ENCODE data around the gene KCNMA1.
A peak's percentile ranks its signal among the peaks of the same experiment; 100 is the strongest.

KCNMA1 gene

DNA sequence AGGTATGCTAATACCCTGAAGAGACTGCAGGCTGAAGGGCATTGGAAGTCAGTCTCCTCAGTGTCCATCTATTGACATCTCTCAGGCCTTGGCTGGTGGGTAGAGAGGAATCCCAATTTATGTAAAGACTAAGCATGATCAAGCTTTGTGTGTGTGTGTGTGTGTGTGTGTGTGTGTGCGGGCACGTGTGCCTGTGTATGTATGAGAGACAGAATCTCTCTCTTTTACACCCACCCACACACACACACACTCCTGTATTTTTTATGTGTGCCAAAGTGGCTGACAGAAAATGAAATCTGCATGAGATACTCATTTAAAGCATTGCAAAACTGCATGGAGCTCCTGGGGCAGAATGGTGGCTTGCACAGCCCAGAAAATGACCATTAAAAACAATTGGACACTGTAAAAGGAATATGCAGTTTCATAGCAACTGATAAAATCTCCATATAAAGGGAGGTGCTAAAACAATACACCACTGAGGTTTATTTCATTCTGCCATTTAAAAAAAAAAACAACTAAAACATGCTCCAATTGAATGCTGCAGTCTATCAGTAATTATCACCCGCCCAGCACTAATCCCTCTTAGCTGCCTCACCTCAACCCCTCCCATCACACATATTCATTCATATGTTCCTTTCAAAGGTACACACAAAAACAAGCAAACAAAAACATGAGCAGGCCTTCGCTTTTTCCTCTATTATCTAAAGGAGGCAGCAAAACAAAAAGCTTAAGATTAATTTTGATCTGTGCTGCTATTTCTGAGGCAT, 385.0 kb downstream of the KCNMA1 start:
- no peak for DNase-seq

GRCh38 chr10:77251297-77252013, 386.2 kb downstream of the KCNMA1 start:
- no peak for DNase-seq

- DNase-seq = no peak
Measured at GRCh38 chr10:77249901-77250459, 387.6 kb downstream of the KCNMA1 start.

DNA sequence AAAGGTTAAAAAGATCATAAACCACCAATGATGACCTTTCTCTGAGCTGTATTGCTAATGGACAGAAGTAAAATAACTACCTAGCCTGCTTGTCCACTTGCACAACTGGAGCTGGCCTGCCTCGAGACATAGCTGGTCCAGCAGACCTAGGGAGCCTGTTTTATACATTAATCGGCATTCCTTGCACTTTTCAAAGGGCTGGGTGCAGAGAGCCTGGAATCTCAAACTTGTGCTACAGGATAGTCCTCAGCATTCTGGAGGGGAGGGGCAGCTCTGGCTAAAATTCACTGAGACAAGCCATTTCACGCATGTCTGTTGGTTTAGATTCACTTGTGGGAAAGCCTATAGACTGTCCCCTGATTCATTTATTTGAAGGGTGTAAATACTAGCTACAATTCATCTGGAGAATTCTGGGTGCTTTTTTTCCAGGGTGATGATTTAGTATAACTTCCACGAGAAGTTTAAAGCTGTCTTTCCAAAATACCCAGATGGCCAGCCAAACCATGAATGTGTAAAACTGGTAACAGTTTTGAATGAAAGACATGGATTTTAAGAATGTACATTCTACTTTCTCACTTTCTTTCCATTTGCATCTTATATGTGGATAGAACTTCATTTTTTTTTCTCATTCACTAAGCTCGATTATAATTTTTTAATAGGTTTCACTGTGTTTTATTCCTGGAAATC, 389.4 kb downstream of the KCNMA1 start:
- no peak for DNase-seq

DNA sequence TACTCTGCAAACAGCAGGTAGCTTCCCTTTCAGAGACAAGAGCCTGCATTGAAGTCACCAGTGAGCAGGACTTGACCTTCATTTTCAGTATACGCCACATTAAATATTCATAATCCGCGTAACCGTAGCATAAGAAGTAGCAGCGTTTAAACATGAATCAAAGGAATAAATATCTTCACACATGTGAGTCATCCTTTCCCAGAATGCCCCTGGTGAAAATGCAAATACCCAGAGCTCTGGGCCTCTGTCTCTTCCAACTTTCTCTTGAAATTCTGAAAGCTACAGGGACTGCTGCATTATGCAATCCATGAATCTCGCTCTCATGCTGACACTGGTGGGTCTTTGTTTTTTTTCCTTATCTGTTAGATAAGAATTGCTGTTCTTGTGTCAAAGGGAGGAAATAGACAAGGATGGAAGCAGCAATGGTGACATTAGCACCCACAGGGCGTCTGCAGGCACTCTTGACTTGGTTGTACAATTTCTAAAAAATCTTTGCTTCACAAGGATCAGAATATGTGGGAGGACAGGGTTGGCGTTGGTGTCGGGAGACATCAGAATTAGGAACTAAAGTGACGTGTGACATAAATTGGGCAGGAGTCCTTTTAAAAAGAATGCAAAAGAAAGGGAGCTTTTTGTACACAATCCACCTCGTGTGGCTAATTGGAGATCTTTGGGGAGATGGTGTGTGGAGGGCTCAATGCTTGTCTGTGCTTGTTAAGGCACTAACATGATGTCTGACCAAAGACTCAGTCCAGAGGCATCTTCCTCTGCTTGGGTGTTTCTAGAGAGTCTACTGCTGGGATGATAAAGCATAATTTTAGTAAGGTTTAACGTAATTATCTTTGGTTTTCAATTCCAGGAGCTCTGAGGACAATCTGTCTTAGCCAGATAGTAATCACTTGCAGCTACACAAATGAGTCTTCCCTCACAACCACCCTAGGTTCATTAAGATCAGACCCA, 390.3 kb downstream of the KCNMA1 start:
- no peak for DNase-seq

- DNase-seq = no peak
Measured at GRCh38 chr10:77245953-77246352, 391.7 kb downstream of the KCNMA1 start.

GRCh38 chr10:77244746-77245145, 392.9 kb downstream of the KCNMA1 start:
- no peak for DNase-seq

GRCh38 chr10:77244286-77244685, 393.3 kb downstream of the KCNMA1 start:
- DNase-seq = no peak

DNA sequence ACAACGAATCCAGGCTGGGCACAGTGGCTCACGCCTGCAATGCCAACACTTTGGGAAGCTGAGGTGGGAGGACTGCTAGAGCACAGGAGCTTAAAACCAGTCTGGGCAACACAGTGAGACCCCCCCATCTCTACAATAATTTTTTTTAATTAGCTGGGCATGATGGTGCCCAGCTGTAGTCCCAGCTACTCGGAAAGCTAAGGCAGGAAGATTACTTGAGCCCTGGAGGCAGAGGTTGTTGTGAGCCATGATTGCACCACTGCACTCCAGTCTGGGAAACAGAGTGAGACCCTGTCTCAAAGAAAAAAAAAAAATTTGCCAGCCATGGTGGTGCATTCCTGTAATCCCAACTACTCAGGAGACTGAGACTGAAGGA, 396.3 kb downstream of the KCNMA1 start:
- no peak for DNase-seq

GRCh38 chr10:77240706-77241349, 396.8 kb downstream of the KCNMA1 start:
- DNase-seq = no peak

GRCh38 chr10:77240041-77240652, 397.5 kb downstream of the KCNMA1 start:
- DNase-seq = no peak

- no peak for DNase-seq
Measured at GRCh38 chr10:77237120-77237519, 400.5 kb downstream of the KCNMA1 start.

DNA sequence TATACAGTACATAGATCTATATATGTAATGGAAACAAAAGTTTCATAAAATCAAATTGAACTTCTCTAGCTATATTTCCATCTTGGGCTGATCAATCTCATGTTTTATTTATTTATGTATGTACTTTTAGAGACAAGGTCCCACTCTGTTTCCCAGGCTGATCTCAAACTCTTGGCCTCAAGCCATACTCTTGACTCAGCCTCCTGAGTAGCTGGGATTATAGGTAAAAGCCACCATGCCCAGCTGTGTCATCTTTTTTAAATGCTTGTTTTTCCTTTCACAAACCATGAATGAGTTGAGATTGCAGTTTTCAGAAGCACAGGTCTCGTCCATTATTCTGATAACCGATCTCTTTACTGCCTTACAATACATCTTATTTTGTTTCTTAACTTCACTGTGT, 400.9 kb downstream of the KCNMA1 start:
- DNase-seq = no peak

- DNase-seq = no peak
Measured at GRCh38 chr10:77236029-77236428, 401.6 kb downstream of the KCNMA1 start.

DNA sequence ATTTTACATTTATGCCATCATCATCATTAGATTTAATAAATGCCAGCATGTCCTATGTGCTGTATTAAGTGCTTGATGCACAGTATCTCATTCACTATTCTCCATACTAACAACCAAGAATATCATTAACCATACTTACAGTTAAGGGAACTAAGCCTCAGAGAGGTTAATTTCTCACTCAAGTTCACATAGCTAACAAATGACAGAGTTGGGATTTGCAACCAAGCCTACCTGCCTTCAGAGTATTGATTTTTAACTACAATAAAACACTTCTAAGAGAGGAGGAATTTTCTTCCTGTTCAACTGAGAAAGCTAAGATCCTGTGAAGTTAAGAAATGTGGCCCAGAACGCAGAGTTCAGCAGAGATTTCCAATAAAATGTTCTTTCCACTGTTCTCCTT, 403.0 kb downstream of the KCNMA1 start:
- DNase-seq = no peak

DNA sequence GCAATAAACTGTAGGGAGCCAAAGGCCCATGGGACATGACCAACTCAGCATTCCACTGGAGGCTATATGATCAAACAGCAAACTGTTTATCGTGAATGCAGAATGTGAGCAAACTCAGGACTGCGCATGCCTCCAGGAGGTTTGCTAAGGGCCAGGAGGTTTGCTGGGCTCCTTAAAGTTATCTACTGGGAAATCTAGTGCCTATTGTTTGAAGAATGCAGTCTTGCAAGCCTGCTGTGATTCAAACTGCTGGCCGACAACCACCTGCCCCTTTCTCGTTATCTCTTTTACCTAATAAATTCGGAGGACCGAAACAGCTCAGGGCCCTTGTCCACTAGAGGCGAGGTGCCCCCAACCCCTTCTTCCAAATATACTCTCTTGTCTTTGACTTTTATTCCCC, 404.1 kb downstream of the KCNMA1 start:
- DNase-seq = no peak

DNA sequence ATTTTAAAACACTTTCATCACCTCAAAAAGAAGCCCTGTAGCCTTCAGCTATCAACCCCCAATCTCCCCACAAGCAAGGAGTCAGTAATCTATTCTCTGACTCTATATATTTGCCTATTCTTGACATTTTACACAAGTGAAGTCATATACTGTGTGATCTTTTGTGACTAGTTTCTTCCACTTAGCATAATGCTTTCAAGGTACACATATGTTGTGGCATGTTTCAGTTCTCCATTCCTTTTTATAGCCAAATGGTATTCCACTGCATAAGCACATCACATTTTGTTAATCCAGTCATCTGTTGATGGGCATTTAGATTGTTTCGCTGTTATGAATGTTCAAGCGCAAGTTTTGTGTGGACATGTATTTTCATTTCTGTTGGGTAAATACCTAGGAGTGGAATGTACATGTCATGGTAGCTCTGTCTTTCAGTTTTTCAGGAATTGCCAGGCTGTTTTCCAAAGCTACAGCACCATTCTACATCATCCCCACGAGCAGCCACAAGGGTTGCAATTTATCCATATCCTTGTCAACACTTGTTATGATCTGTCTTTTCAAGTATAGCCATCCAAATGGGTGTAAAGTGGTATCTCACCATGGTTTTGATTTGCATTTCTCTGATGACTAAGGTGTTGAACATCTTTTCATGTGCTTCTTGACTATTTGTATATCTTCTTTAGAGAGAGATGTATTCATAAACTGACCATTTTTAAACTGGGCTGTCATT, 405.6 kb downstream of the KCNMA1 start:
- DNase-seq = no peak

GRCh38 chr10:77231375-77231774, 406.2 kb downstream of the KCNMA1 start:
- DNase-seq = no peak

DNA sequence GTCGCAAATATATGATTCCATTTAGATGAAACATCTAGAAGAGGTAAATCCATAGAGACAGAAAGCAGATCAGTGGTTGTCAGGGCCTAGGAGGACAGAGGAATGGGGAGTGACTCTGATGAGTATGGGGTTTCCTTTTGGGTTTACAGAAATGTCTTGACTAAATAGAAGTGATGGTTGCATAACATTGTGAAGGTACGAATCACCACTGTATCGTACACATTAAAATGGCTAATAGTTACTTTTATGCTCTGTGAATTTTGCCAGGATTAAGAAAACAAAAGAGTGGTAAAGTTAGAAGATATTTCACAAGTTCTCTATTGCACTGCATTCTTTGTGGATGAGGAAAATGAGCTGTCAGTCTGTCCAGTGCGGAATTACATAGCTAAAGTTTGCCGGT, 407.4 kb downstream of the KCNMA1 start:
- DNase-seq = no peak

GRCh38 chr10:77229704-77230103, 407.9 kb downstream of the KCNMA1 start:
- DNase-seq = no peak

GRCh38 chr10:77228559-77228958, 409.0 kb downstream of the KCNMA1 start:
- peak; percentile 37 for DNase-seq

Data from NCI-H1105 (cell line).